Liver (tissue), 9 donors: ENCODE results near the gene DZIP1. TPM values are rescaled to one million over a fixed set of nuclear protein-coding genes. Genes with fewer than 3 reads are reported as not detected.

Experiments used
- DNase-seq: peaks from one replicate; pipeline ENCODE4 v3.0.0-alpha.2; 2017; ENCODE audit warnings: low spot score
- H3K27ac ChIP-seq, 2 donors: one replicate each; pipeline ENCODE4 v1.7.0; 2013; ENCODE audit warnings: inconsistent platforms in 2 of 2, low read length in 2 of 2, control low read depth in 1 of 2, low read depth in 1 of 2, mild to moderate bottlenecking in 1 of 2
- H3K27me3 ChIP-seq, 4 donors: one replicate each; pipeline versions ENCODE4 v1.6.1 to v1.7.0; 2013; ENCODE audit warnings: low read length in 3 of 4, inconsistent platforms in 1 of 4, mild to moderate bottlenecking in 1 of 4, moderate library complexity in 1 of 4; ENCODE audit not compliant: control insufficient read depth in 4 of 4, insufficient read depth in 4 of 4
- H3K36me3 ChIP-seq, 4 donors: one replicate each; pipeline versions ENCODE4 v1.6.1 to v1.7.0; 2013; ENCODE audit warnings: low read length in 3 of 4, mild to moderate bottlenecking in 3 of 4, low read depth in 1 of 4, moderate library complexity in 1 of 4; ENCODE audit not compliant: control insufficient read depth in 4 of 4, insufficient read depth in 3 of 4
- H3K4me1 ChIP-seq, 4 donors: one replicate each; pipeline versions ENCODE4 v1.6.1 to v1.7.0; 2013; ENCODE audit warnings: low read length in 3 of 4, mild to moderate bottlenecking in 3 of 4, moderate library complexity in 1 of 4; ENCODE audit not compliant: control insufficient read depth in 4 of 4, insufficient read depth in 4 of 4
- H3K4me3 ChIP-seq, 3 donors: one replicate each; pipeline versions ENCODE4 v1.6.1 to v1.7.0; 2013; ENCODE audit warnings: low read length in 3 of 3, control low read depth in 1 of 3, low read depth in 1 of 3, mild to moderate bottlenecking in 1 of 3
- H3K9ac ChIP-seq, 2 donors: one replicate each; pipeline ENCODE4 v1.7.0; 2013; ENCODE audit warnings: low read length in 2 of 2, mild to moderate bottlenecking in 2 of 2, moderate library complexity in 2 of 2, control low read depth in 1 of 2, low read depth in 1 of 2
- H3K9me3 ChIP-seq, 4 donors: one replicate each; pipeline versions ENCODE4 v1.6.1 to v1.7.0; 2013; ENCODE audit warnings: low read length in 3 of 4; ENCODE audit not compliant: control insufficient read depth in 4 of 4
- EGR1 ChIP-seq, 2 donors: IDR thresholded peaks; 2 replicates each; pipeline ENCODE4 v1.6.1; 2016 to 2018; ENCODE audit warnings: antibody characterized with exemption in 2 of 2, low read depth in 2 of 2
- FOXA1 ChIP-seq: IDR thresholded peaks from 2 replicates; pipeline ENCODE4 v1.6.1; 2016; ENCODE audit warnings: antibody characterized with exemption
- FOXA2 ChIP-seq: IDR thresholded peaks from 2 replicates; pipeline ENCODE4 v1.6.1; 2016; ENCODE audit warnings: antibody characterized with exemption
- GABPA ChIP-seq, 2 donors: IDR thresholded peaks in 1 of 2; conservative IDR thresholded peaks in 1 of 2; 2 replicates each; pipeline ENCODE4 v1.6.1; 2016; ENCODE audit warnings: antibody characterized with exemption in 2 of 2, mild to moderate bottlenecking in 1 of 2, moderate library complexity in 1 of 2
- HNF4A ChIP-seq, 2 donors: conservative IDR thresholded peaks; 2 replicates each; pipeline ENCODE4 v1.6.1; 2016; ENCODE audit warnings: antibody characterized with exemption in 2 of 2, mild to moderate bottlenecking in 2 of 2
- HNF4G ChIP-seq: IDR thresholded peaks from 2 replicates; pipeline ENCODE4 v1.6.1; 2016; ENCODE audit warnings: antibody characterized with exemption
- JUND ChIP-seq, 2 donors: IDR thresholded peaks; 2 replicates each; pipeline ENCODE4 v1.6.1; 2016; ENCODE audit warnings: antibody characterized with exemption in 2 of 2
- MAX ChIP-seq: IDR thresholded peaks from 2 replicates; pipeline ENCODE4 v1.6.1; 2016; ENCODE audit warnings: antibody characterized with exemption
- NR2F2 ChIP-seq: IDR thresholded peaks from 2 replicates; pipeline ENCODE4 v1.6.1; 2016; ENCODE audit warnings: antibody characterized with exemption
- RAD21 ChIP-seq, 2 donors: IDR thresholded peaks; 2 replicates each; pipeline ENCODE4 v1.6.1; 2016; ENCODE audit warnings: antibody characterized with exemption in 2 of 2, mild to moderate bottlenecking in 2 of 2
- RXRA ChIP-seq, 2 donors: IDR thresholded peaks; 2 replicates each; pipeline ENCODE4 v1.6.1; 2017 to 2018; ENCODE audit warnings: antibody characterized with exemption in 2 of 2, mild to moderate bottlenecking in 1 of 2
- SP1 ChIP-seq: IDR thresholded peaks from 2 replicates; pipeline ENCODE4 v1.6.1; 2018; ENCODE audit warnings: antibody characterized with exemption, mild to moderate bottlenecking
- TAF1 ChIP-seq: conservative IDR thresholded peaks from 2 replicates; pipeline ENCODE4 v1.6.1; 2016; ENCODE audit warnings: antibody characterized with exemption, mild to moderate bottlenecking
- YY1 ChIP-seq: IDR thresholded peaks from 2 replicates; pipeline ENCODE4 v1.6.1; 2016; ENCODE audit warnings: antibody characterized with exemption, mild to moderate bottlenecking
- ZBTB33 ChIP-seq: IDR thresholded peaks from 2 replicates; pipeline ENCODE4 v1.6.1; 2016; ENCODE audit warnings: antibody characterized with exemption
- WGBS: extraction: QIAGEN DNeasy Blood & Tissue Kit; methylation state at CpG from one replicate; pipeline ENCODE4 v1.1.7; 2013; 5-methylcytosine and 5-hydroxymethylcytosine counted together
- polyA plus RNA-seq, 2 donors: library from polyadenylated mRNA; stranded (reverse) in 1 of 2; unstranded in 1 of 2; fragments of 200-250 nt in 1 of 2; fragments of >200 nt in 1 of 2; fragmentation: Nextera tagmentation in 1 of 2; extraction: Ambion mirVana in 1 of 2; gene quantifications; one replicate each; pipeline versions ENCODE4 v1.2.1 to v1.2.3, GENCODE V29; 2013 to 2015
- total RNA-seq, 2 donors: library from RNA; depleted of rRNA; stranded (reverse); fragments of >200 nt; gene quantifications; one replicate each; pipeline ENCODE4 v1.2.3, GENCODE V29; 2014
- TF ChIP-seq, protein P1 (sequence below): IDR thresholded peaks from 2 replicates; pipeline ENCODE4 v1.6.1; 2016; ENCODE audit warnings: antibody characterized with exemption
- TF ChIP-seq, protein P2 (sequence below): fragments of 150-350 bp; IDR thresholded peaks from 2 replicates; pipeline ENCODE4 v1.5.1; 2017; ENCODE audit warnings: improper control_type of control experiment, low read depth, low read length; ENCODE audit not compliant: missing input control
- TF ChIP-seq, protein P3 (sequence below): IDR thresholded peaks from 2 replicates; pipeline ENCODE4 v1.6.1; 2016; ENCODE audit warnings: antibody characterized with exemption, mild to moderate bottlenecking
- donor health status: healthy.
- donor health status: healthy.
- donor health status: healthy.
- donor health status: healthy.
- donor health status: healthy.

DZIP1 gene
- total and polyA plus RNA-seq, 4 donors: 0.46 to 2.0 (median 1.3) TPM

DNA sequence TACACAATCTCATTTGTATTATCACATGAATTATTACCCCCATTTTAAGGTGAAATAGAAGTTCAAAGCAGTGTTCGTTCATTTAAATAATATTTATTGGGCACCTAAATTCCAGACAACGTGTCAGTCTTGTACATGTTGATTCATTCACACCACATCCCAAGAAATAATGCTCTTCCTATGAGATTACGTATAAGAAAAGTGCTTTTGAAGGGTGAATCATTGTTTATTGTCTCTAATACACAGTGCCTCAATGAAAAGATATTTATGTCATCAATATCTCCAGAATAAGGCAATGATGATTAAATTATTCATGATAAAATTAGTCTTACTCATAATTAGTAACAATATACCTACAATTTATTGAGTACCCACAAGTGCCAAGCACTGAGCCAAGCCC lies 56.4 kb downstream of the DZIP1 start:
- H3K9ac ChIP-seq: no peak overlapping the region
- no peaks in the 10 kb centered on the region for H3K27me3 ChIP-seq
- WGBS: 93% methylated on average over 3 of the region's 3 CpGs
- H3K9me3 ChIP-seq: no peaks in the 10 kb centered on the region
- TF ChIP-seq FOXA1 (no peak), YY1 (no peak), HNF4A (conservative IDR thresholded peaks at IDR 0.05) (no peak)
- DNase-seq: no peak
- no peak overlapping the region for H3K27ac ChIP-seq
- no peak overlapping the region for H3K4me3 ChIP-seq
- H3K4me1 ChIP-seq: no peaks in the 10 kb centered on the region
- no peaks in the 10 kb centered on the region for H3K36me3 ChIP-seq

- H3K27me3 ChIP-seq: no peaks in the 10 kb centered on the region
- H3K4me3 ChIP-seq: no peak overlapping the region
- no peaks in the 10 kb centered on the region for H3K36me3 ChIP-seq
- no peaks in the 10 kb centered on the region for H3K4me1 ChIP-seq
- WGBS: 92% methylated on average over 4 of the region's 4 CpGs
- H3K9me3 ChIP-seq: no peaks in the 10 kb centered on the region
- H3K9ac ChIP-seq: no peak overlapping the region
- DNase-seq: no peak
- no peak overlapping the region for H3K27ac ChIP-seq
- no peak for TF ChIP-seq JUND (IDR thresholded peaks at IDR 0.05)
- TF ChIP-seq HNF4A (conservative IDR thresholded peaks at IDR 0.05): no peak
- TF ChIP-seq ZBTB33: no peak
- no peak for TF ChIP-seq TAF1
- no peak for TF ChIP-seq FOXA1
- no peak for TF ChIP-seq HNF4G
- TF ChIP-seq, protein P1, sequence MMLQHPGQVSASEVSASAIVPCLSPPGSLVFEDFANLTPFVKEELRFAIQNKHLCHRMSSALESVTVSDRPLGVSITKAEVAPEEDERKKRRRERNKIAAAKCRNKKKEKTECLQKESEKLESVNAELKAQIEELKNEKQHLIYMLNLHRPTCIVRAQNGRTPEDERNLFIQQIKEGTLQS: no peak
- TF ChIP-seq, protein P2, sequence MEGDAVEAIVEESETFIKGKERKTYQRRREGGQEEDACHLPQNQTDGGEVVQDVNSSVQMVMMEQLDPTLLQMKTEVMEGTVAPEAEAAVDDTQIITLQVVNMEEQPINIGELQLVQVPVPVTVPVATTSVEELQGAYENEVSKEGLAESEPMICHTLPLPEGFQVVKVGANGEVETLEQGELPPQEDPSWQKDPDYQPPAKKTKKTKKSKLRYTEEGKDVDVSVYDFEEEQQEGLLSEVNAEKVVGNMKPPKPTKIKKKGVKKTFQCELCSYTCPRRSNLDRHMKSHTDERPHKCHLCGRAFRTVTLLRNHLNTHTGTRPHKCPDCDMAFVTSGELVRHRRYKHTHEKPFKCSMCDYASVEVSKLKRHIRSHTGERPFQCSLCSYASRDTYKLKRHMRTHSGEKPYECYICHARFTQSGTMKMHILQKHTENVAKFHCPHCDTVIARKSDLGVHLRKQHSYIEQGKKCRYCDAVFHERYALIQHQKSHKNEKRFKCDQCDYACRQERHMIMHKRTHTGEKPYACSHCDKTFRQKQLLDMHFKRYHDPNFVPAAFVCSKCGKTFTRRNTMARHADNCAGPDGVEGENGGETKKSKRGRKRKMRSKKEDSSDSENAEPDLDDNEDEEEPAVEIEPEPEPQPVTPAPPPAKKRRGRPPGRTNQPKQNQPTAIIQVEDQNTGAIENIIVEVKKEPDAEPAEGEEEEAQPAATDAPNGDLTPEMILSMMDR: no peak
- no peak for TF ChIP-seq EGR1 (IDR thresholded peaks at IDR 0.05; ENCODE audit: low read depth in 2 of 2)
- no peak for TF ChIP-seq GABPA (IDR thresholded peaks at IDR 0.05 in 1 of 2, conservative IDR thresholded peaks at IDR 0.05 in 1 of 2)
- no peak for TF ChIP-seq FOXA2
- no peak for TF ChIP-seq RXRA (IDR thresholded peaks at IDR 0.05)
- TF ChIP-seq YY1: no peak
- TF ChIP-seq, protein P3, sequence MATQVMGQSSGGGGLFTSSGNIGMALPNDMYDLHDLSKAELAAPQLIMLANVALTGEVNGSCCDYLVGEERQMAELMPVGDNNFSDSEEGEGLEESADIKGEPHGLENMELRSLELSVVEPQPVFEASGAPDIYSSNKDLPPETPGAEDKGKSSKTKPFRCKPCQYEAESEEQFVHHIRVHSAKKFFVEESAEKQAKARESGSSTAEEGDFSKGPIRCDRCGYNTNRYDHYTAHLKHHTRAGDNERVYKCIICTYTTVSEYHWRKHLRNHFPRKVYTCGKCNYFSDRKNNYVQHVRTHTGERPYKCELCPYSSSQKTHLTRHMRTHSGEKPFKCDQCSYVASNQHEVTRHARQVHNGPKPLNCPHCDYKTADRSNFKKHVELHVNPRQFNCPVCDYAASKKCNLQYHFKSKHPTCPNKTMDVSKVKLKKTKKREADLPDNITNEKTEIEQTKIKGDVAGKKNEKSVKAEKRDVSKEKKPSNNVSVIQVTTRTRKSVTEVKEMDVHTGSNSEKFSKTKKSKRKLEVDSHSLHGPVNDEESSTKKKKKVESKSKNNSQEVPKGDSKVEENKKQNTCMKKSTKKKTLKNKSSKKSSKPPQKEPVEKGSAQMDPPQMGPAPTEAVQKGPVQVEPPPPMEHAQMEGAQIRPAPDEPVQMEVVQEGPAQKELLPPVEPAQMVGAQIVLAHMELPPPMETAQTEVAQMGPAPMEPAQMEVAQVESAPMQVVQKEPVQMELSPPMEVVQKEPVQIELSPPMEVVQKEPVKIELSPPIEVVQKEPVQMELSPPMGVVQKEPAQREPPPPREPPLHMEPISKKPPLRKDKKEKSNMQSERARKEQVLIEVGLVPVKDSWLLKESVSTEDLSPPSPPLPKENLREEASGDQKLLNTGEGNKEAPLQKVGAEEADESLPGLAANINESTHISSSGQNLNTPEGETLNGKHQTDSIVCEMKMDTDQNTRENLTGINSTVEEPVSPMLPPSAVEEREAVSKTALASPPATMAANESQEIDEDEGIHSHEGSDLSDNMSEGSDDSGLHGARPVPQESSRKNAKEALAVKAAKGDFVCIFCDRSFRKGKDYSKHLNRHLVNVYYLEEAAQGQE: no peak
- TF ChIP-seq MAX: no peak
- no peak for TF ChIP-seq SP1
- TF ChIP-seq NR2F2: no peak
- TF ChIP-seq RAD21 (IDR thresholded peaks at IDR 0.05): no peak
Observed at GRCh38 chr13:95585867-95586266, 58.6 kb downstream of the DZIP1 start.
